Large intestine (tissue), 3 donors: Measurements from ENCODE around the gene OXNAD1. TPM values are rescaled to one million over a fixed set of nuclear protein-coding genes. Genes with fewer than 3 reads are reported as not detected.
A peak's percentile ranks its signal among the peaks of the same experiment; 100 is the strongest.

Experiments used
- DNase-seq, 2 donors: peaks; one replicate each; pipeline versions ENCODE4 v3.0.0 to v3.0.0-alpha.2; 2013
- H3K27ac ChIP-seq: one replicate; pipeline ENCODE4 v1.5.1; 2013; ENCODE audit warnings: low read length
- H3K27me3 ChIP-seq: 2 replicates; pipeline ENCODE4 v1.6.1; 2013; ENCODE audit warnings: low read length; ENCODE audit not compliant: control insufficient read depth, insufficient read depth
- H3K36me3 ChIP-seq: 2 replicates; pipeline ENCODE4 v1.6.1; 2013; ENCODE audit warnings: low read length; ENCODE audit not compliant: control insufficient read depth, insufficient read depth
- H3K4me1 ChIP-seq: one replicate; pipeline ENCODE4 v1.6.1; 2013; ENCODE audit warnings: low read length; ENCODE audit not compliant: control insufficient read depth, insufficient read depth
- H3K4me3 ChIP-seq: one replicate; pipeline ENCODE4 v1.5.1; 2013; ENCODE audit warnings: low read length
- H3K9me3 ChIP-seq: one replicate; pipeline ENCODE4 v1.6.1; 2013; ENCODE audit warnings: mild to moderate bottlenecking, low read depth, low read length, moderate library complexity; ENCODE audit not compliant: control insufficient read depth
- WGBS: methylation state at CpG from one replicate; pipeline ENCODE4 v1.1.5; 2013; ENCODE audit warnings: low lambda C conversion rate; ENCODE audit not compliant: insufficient coverage; 5-methylcytosine and 5-hydroxymethylcytosine counted together
- polyA plus RNA-seq: library from polyadenylated mRNA; unstranded; fragments of 120-200 nt; gene quantifications from one replicate; pipeline ENCODE4 v1.2.1, GENCODE V29; 2013

The OXNAD1 gene
- polyA plus RNA-seq, 1 donor, result 20.3 TPM

- no peak for DNase-seq
- H3K4me3 ChIP-seq, result no peak overlapping the region
- 90% methylated on average over 2 of the region's 4 CpGs for WGBS
- no peak overlapping the region for H3K27ac ChIP-seq
- no peaks in the 10 kb centered on the region for H3K4me1 ChIP-seq
- H3K27me3 ChIP-seq, result no peaks in the 10 kb centered on the region
- H3K9me3 ChIP-seq, result no peaks in the 10 kb centered on the region
- peaks cover 72% of the 10 kb centered on the region for H3K36me3 ChIP-seq
These were observed 58.7 kb downstream of the OXNAD1 start for GRCh38 chr3:16323737-16324136.

GRCh38 chr3:16325850-16326249 lies 60.8 kb downstream of the OXNAD1 start:
- Histone ChIP-seq H3K4me1 (no peaks in the 10 kb centered on the region), H3K4me3 (no peak overlapping the region), H3K27me3 (no peaks in the 10 kb centered on the region), H3K36me3 (peaks cover 69% of the 10 kb centered on the region), H3K27ac (no peak overlapping the region), H3K9me3 (no peaks in the 10 kb centered on the region)
- no CpG with 5 or more reads among the region's 4 CpGs for WGBS
- no peak for DNase-seq

GRCh38 chr3:16326724-16327349 lies 61.8 kb downstream of the OXNAD1 start:
- no peaks in the 10 kb centered on the region for H3K27me3 ChIP-seq
- 100% methylated on average over 2 of the region's 15 CpGs for WGBS
- peaks cover 60% of the 10 kb centered on the region for H3K36me3 ChIP-seq
- no peak overlapping the region for H3K27ac ChIP-seq
- no peak overlapping the region for H3K4me3 ChIP-seq
- H3K9me3 ChIP-seq, result peaks cover 5% of the 10 kb centered on the region
- no peak for DNase-seq
- H3K4me1 ChIP-seq, result no peaks in the 10 kb centered on the region

- Histone ChIP-seq H3K27me3 (no peaks in the 10 kb centered on the region), H3K9me3 (peaks cover 9% of the 10 kb centered on the region), H3K36me3 (peaks cover 47% of the 10 kb centered on the region), H3K4me3 (no peak overlapping the region), H3K4me1 (no peaks in the 10 kb centered on the region), H3K27ac (no peak overlapping the region)
- DNase-seq, result no peak
- WGBS, result no CpG with 5 or more reads among the region's 6 CpGs
These were observed 63.1 kb downstream of the OXNAD1 start for GRCh38 chr3:16328124-16328523.

GRCh38 chr3:16329036-16329825 lies 64.2 kb downstream of the OXNAD1 start:
- DNase-seq, result no peak
- H3K27me3 ChIP-seq, result no peaks in the 10 kb centered on the region
- H3K9me3 ChIP-seq, result peaks cover 9% of the 10 kb centered on the region
- WGBS, result 87% methylated on average over 4 of the region's 15 CpGs
- no peak overlapping the region for H3K4me3 ChIP-seq
- H3K36me3 ChIP-seq, result peaks cover 40% of the 10 kb centered on the region
- H3K4me1 ChIP-seq, result no peaks in the 10 kb centered on the region
- H3K27ac ChIP-seq, result no peak overlapping the region

- H3K4me1 ChIP-seq, result no peaks in the 10 kb centered on the region
These were observed 64.8 kb downstream of the OXNAD1 start for GRCh38 chr3:16329826-16330129.

GRCh38 chr3:16330351-16330750 lies 65.3 kb downstream of the OXNAD1 start:
- Histone ChIP-seq H3K4me3 (no peak overlapping the region), H3K27ac (no peak overlapping the region), H3K27me3 (no peaks in the 10 kb centered on the region), H3K36me3 (peaks cover 45% of the 10 kb centered on the region), H3K9me3 (peaks cover 9% of the 10 kb centered on the region), H3K4me1 (no peaks in the 10 kb centered on the region)
- no peak for DNase-seq
- WGBS, result 100% methylated on average over 3 of the region's 4 CpGs

More at GRCh38 chr3:16329826-16330129, 64.8 kb downstream of the OXNAD1 start:
- no peak for DNase-seq
- WGBS, result 57% methylated on average over 6 of the region's 9 CpGs
- Histone ChIP-seq H3K27ac (no peak overlapping the region), H3K36me3 (peaks cover 45% of the 10 kb centered on the region), H3K9me3 (peaks cover 9% of the 10 kb centered on the region), H3K4me3 (no peak overlapping the region), H3K27me3 (no peaks in the 10 kb centered on the region)

- Histone ChIP-seq H3K4me1 (no peaks in the 10 kb centered on the region), H3K27ac (no peak overlapping the region), H3K4me3 (no peak overlapping the region), H3K27me3 (no peaks in the 10 kb centered on the region), H3K9me3 (peaks cover 9% of the 10 kb centered on the region), H3K36me3 (peaks cover 39% of the 10 kb centered on the region)
- 90% methylated on average over 2 of the region's 3 CpGs for WGBS
- peak in 1 of 2 donors; percentile 44 for DNase-seq
These were observed 66.4 kb downstream of the OXNAD1 start for GRCh38 chr3:16331319-16331883.

- no peak overlapping the region for H3K27ac ChIP-seq
- peaks cover 9% of the 10 kb centered on the region for H3K9me3 ChIP-seq
- no peak overlapping the region for H3K4me3 ChIP-seq
- peaks cover 38% of the 10 kb centered on the region for H3K36me3 ChIP-seq
- no peaks in the 10 kb centered on the region for H3K27me3 ChIP-seq
- H3K4me1 ChIP-seq, result no peaks in the 10 kb centered on the region
- no peak for DNase-seq
- no CpG with 5 or more reads among the region's 1 CpG for WGBS
These were observed 68.0 kb downstream of the OXNAD1 start for GRCh38 chr3:16332904-16333426.

- Histone ChIP-seq H3K4me1 (no peaks in the 10 kb centered on the region), H3K9me3 (peaks cover 9% of the 10 kb centered on the region), H3K4me3 (no peak overlapping the region), H3K27me3 (no peaks in the 10 kb centered on the region), H3K36me3 (peaks cover 25% of the 10 kb centered on the region), H3K27ac (no peak overlapping the region)
- DNase-seq, result no peak
- 60% methylated on average over 1 of the region's 4 CpGs for WGBS
These were observed 69.9 kb downstream of the OXNAD1 start for GRCh38 chr3:16334909-16335308.
